Gastrocnemius medialis (tissue), 4 donors: ENCODE data around the gene SLC10A2.

Experiments used
- CTCF ChIP-seq, 5 experiments: fragments of 450-650 bp in 3 of 5; fragments of 200-600 bp in 2 of 5; sonication (generic) in 2 of 5; IDR thresholded peaks in 4 of 5; conservative IDR thresholded peaks in 1 of 5; 1 replicate in 4 of 5; 2 replicates in 1 of 5; pipeline ENCODE4 v1.5.1; 2016 to 2019; ENCODE audit warnings: antibody characterized with exemption in 5 of 5, mild to moderate bottlenecking in 3 of 5, moderate library complexity in 3 of 5
- POLR2A ChIP-seq, 2 donors: fragments of 450-650 bp; IDR thresholded peaks; one replicate each; pipeline ENCODE4 v1.6.1; 2017; ENCODE audit warnings: antibody characterized with exemption in 2 of 2, mild to moderate bottlenecking in 2 of 2, moderate library complexity in 2 of 2

- TF ChIP-seq CTCF (IDR thresholded peaks at IDR 0.05 in 4 of 5, conservative IDR thresholded peaks at IDR 0.05 in 1 of 5), result no peak
- TF ChIP-seq POLR2A (IDR thresholded peaks at IDR 0.05), result no peak
Measured at GRCh38 chr13:103033999-103034398, 32.2 kb downstream of the SLC10A2 start.
